H1 (cell line): ENCODE data around the gene PRR30. TPM values are rescaled to one million over a fixed set of nuclear protein-coding genes. Genes with fewer than 3 reads are reported as not detected.

Experiments used
- BRCA1 ChIP-seq: IDR thresholded peaks from 2 replicates; pipeline ENCODE4 v1.6.1; 2012; ENCODE audit warnings: low read depth, low read length, improper control_type of control experiment
- CREB1 ChIP-seq: IDR thresholded peaks from 2 replicates; pipeline ENCODE4 v1.6.1; 2012; ENCODE audit warnings: inconsistent platforms
- EP300 ChIP-seq, 2 experiments: IDR thresholded peaks; 1 replicate in 1 of 2; 2 replicates in 1 of 2; pipeline ENCODE4 v1.6.1; 2011 to 2012; ENCODE audit warnings: low read depth in 2 of 2, low read length in 2 of 2, mild to moderate bottlenecking in 2 of 2, borderline replicate concordance in 1 of 2, inconsistent platforms in 1 of 2, moderate library complexity in 1 of 2
- KDM5A ChIP-seq: fragments of 200-600 bp; IDR thresholded peaks from 2 replicates; pipeline ENCODE4 v1.7.1; 2012; ENCODE audit warnings: mild to moderate bottlenecking, low read length, inconsistent platforms, mixed read lengths
- SIN3A ChIP-seq, 2 experiments: IDR thresholded peaks in 1 of 2; conservative IDR thresholded peaks in 1 of 2; 2 replicates each; pipeline ENCODE4 v1.6.1; 2011 to 2012; ENCODE audit warnings: low read length in 2 of 2, improper control_type of control experiment in 1 of 2, low read depth in 1 of 2, mild to moderate bottlenecking in 1 of 2
- YY1 ChIP-seq: IDR thresholded peaks from 2 replicates; pipeline ENCODE4 v1.6.1; 2011; ENCODE audit warnings: low read depth, mild to moderate bottlenecking, low read length
- polyA plus RNA-seq, 7 experiments: library from polyadenylated mRNA; depleted of rRNA in 3 of 7; stranded (reverse) in 5 of 7; unstranded in 2 of 7; fragments of >200 nt in 5 of 7; fragments of 200-250 nt in 2 of 7; gene quantifications; 1 replicate in 5 of 7; 2 replicates in 1 of 7; 4 replicates in 1 of 7; pipeline versions ENCODE4 v1.2.1 to v1.2.3, GENCODE V29; 2011 to 2013; ENCODE audit warnings: missing spikeins in 2 of 7, mixed read lengths in 2 of 7
- total RNA-seq: library from RNA; stranded (reverse); fragmentation: NEBNext Ultra II Directional; extraction: Animal tissue kit (Norgen Biotek cat#: 25700); gene quantifications from 2 replicates; pipeline ENCODE4 v1.2.1, GENCODE V29; 2021
- TF ChIP-seq, protein P1 (sequence below): fragments of 300-600 bp; sonication (generic); IDR thresholded peaks from 2 replicates; pipeline ENCODE4 v1.7.1; 2012; ENCODE audit warnings: low read length, moderate library complexity, mild to moderate bottlenecking, inconsistent platforms; ENCODE audit not compliant: insufficient replicate concordance
- TF ChIP-seq, protein P2 (sequence below): IDR thresholded peaks from 2 replicates; pipeline ENCODE4 v1.6.1; 2012; ENCODE audit warnings: inconsistent platforms

Gene PRR30
- total and polyA plus RNA-seq, 2 of the 8 experiments (the other 6 are each of a cell fraction or from before 2014, with no cell fraction given): not detected

- TF ChIP-seq, protein P1, sequence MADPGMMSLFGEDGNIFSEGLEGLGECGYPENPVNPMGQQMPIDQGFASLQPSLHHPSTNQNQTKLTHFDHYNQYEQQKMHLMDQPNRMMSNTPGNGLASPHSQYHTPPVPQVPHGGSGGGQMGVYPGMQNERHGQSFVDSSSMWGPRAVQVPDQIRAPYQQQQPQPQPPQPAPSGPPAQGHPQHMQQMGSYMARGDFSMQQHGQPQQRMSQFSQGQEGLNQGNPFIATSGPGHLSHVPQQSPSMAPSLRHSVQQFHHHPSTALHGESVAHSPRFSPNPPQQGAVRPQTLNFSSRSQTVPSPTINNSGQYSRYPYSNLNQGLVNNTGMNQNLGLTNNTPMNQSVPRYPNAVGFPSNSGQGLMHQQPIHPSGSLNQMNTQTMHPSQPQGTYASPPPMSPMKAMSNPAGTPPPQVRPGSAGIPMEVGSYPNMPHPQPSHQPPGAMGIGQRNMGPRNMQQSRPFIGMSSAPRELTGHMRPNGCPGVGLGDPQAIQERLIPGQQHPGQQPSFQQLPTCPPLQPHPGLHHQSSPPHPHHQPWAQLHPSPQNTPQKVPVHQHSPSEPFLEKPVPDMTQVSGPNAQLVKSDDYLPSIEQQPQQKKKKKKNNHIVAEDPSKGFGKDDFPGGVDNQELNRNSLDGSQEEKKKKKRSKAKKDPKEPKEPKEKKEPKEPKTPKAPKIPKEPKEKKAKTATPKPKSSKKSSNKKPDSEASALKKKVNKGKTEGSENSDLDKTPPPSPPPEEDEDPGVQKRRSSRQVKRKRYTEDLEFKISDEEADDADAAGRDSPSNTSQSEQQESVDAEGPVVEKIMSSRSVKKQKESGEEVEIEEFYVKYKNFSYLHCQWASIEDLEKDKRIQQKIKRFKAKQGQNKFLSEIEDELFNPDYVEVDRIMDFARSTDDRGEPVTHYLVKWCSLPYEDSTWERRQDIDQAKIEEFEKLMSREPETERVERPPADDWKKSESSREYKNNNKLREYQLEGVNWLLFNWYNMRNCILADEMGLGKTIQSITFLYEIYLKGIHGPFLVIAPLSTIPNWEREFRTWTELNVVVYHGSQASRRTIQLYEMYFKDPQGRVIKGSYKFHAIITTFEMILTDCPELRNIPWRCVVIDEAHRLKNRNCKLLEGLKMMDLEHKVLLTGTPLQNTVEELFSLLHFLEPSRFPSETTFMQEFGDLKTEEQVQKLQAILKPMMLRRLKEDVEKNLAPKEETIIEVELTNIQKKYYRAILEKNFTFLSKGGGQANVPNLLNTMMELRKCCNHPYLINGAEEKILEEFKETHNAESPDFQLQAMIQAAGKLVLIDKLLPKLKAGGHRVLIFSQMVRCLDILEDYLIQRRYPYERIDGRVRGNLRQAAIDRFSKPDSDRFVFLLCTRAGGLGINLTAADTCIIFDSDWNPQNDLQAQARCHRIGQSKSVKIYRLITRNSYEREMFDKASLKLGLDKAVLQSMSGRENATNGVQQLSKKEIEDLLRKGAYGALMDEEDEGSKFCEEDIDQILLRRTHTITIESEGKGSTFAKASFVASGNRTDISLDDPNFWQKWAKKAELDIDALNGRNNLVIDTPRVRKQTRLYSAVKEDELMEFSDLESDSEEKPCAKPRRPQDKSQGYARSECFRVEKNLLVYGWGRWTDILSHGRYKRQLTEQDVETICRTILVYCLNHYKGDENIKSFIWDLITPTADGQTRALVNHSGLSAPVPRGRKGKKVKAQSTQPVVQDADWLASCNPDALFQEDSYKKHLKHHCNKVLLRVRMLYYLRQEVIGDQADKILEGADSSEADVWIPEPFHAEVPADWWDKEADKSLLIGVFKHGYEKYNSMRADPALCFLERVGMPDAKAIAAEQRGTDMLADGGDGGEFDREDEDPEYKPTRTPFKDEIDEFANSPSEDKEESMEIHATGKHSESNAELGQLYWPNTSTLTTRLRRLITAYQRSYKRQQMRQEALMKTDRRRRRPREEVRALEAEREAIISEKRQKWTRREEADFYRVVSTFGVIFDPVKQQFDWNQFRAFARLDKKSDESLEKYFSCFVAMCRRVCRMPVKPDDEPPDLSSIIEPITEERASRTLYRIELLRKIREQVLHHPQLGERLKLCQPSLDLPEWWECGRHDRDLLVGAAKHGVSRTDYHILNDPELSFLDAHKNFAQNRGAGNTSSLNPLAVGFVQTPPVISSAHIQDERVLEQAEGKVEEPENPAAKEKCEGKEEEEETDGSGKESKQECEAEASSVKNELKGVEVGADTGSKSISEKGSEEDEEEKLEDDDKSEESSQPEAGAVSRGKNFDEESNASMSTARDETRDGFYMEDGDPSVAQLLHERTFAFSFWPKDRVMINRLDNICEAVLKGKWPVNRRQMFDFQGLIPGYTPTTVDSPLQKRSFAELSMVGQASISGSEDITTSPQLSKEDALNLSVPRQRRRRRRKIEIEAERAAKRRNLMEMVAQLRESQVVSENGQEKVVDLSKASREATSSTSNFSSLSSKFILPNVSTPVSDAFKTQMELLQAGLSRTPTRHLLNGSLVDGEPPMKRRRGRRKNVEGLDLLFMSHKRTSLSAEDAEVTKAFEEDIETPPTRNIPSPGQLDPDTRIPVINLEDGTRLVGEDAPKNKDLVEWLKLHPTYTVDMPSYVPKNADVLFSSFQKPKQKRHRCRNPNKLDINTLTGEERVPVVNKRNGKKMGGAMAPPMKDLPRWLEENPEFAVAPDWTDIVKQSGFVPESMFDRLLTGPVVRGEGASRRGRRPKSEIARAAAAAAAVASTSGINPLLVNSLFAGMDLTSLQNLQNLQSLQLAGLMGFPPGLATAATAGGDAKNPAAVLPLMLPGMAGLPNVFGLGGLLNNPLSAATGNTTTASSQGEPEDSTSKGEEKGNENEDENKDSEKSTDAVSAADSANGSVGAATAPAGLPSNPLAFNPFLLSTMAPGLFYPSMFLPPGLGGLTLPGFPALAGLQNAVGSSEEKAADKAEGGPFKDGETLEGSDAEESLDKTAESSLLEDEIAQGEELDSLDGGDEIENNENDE: no peak
- TF ChIP-seq EP300 (IDR thresholded peaks at IDR 0.05; ENCODE audit: borderline replicate concordance in 1 of 2, low read depth in 2 of 2, low read length in 2 of 2): no peak
- no peak for TF ChIP-seq BRCA1
- TF ChIP-seq SIN3A (conservative IDR thresholded peaks at IDR 0.05 in 1 of 2, IDR thresholded peaks at IDR 0.05 in 1 of 2; ENCODE audit: low read depth in 1 of 2, low read length in 2 of 2): 0 out of 4 replicates have a peak, but pooled peaks of 1 of the 2 experiments have one; percentile 34
- peak; percentile 91 for TF ChIP-seq YY1
- no peak for TF ChIP-seq KDM5A
- 0 out of 2 replicates have a peak, but pooled peaks have one; percentile 2 for TF ChIP-seq CREB1
- TF ChIP-seq, protein P2, sequence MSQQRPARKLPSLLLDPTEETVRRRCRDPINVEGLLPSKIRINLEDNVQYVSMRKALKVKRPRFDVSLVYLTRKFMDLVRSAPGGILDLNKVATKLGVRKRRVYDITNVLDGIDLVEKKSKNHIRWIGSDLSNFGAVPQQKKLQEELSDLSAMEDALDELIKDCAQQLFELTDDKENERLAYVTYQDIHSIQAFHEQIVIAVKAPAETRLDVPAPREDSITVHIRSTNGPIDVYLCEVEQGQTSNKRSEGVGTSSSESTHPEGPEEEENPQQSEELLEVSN: 0 out of 2 replicates have a peak, but pooled peaks have one; percentile 15
Measured at GRCh38 chr2:27123302-27124150, 15.7 kb downstream of the PRR30 start, which contains the start of gene ABHD1 (continued).
